ENCODE data around the gene COX7B2.

The COX7B2 gene

DNA sequence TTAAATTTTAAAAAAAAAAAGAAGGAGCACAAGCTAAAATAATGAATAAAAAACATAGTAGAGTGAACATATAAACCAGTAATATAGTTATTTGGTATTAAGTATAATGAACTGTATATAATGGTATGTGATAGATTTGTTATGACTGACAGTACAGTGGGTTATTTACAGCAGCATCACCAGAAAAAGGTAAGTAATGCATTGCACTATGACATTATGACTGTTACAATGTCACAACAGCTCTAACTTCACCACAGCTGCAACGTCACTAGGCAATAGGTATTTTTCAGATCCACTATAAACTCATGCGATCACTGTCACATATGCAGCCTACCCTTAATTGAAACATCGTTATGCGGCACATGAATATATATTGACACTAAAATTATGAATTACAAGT, 72.5 kb downstream of the COX7B2 start:
- no peak for TF ChIP-seq ZC3H10 (CRISPR knock-in tag; IDR thresholded peaks at IDR 0.05)
- no peak for TF ChIP-seq BACH2 (CRISPR knock-in tag; IDR thresholded peaks at IDR 0.05; ENCODE audit: borderline replicate concordance)
- no peak for TF ChIP-seq GLIS3 (CRISPR knock-in tag; IDR thresholded peaks at IDR 0.05)
- TF ChIP-seq RARB (CRISPR knock-in tag; IDR thresholded peaks at IDR 0.05): no peak
- no peak for TF ChIP-seq ZNF8 (CRISPR knock-in tag; IDR thresholded peaks at IDR 0.05)
- TF ChIP-seq ESRRG (CRISPR knock-in tag; IDR thresholded peaks at IDR 0.05): no peak
- TF ChIP-seq, protein P1, sequence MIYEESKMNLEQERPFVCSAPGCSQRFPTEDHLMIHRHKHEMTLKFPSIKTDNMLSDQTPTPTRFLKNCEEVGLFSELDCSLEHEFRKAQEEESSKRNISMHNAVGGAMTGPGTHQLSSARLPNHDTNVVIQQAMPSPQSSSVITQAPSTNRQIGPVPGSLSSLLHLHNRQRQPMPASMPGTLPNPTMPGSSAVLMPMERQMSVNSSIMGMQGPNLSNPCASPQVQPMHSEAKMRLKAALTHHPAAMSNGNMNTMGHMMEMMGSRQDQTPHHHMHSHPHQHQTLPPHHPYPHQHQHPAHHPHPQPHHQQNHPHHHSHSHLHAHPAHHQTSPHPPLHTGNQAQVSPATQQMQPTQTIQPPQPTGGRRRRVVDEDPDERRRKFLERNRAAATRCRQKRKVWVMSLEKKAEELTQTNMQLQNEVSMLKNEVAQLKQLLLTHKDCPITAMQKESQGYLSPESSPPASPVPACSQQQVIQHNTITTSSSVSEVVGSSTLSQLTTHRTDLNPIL (CRISPR knock-in tag; IDR thresholded peaks at IDR 0.05; ENCODE audit: low read depth): no peak
- TF ChIP-seq, protein P2, sequence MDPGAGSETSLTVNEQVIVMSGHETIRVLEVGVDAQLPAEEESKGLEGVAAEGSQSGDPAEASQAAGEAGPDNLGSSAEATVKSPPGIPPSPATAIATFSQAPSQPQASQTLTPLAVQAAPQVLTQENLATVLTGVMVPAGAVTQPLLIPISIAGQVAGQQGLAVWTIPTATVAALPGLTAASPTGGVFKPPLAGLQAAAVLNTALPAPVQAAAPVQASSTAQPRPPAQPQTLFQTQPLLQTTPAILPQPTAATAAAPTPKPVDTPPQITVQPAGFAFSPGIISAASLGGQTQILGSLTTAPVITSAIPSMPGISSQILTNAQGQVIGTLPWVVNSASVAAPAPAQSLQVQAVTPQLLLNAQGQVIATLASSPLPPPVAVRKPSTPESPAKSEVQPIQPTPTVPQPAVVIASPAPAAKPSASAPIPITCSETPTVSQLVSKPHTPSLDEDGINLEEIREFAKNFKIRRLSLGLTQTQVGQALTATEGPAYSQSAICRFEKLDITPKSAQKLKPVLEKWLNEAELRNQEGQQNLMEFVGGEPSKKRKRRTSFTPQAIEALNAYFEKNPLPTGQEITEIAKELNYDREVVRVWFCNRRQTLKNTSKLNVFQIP (CRISPR knock-in tag; IDR thresholded peaks at IDR 0.05; ENCODE audit: borderline replicate concordance, low read depth): no peak
- no peak for TF ChIP-seq ZNF565 (CRISPR knock-in tag; conservative IDR thresholded peaks at IDR 0.05; ENCODE audit: low read depth)
- ATAC-seq: no peak

DNA sequence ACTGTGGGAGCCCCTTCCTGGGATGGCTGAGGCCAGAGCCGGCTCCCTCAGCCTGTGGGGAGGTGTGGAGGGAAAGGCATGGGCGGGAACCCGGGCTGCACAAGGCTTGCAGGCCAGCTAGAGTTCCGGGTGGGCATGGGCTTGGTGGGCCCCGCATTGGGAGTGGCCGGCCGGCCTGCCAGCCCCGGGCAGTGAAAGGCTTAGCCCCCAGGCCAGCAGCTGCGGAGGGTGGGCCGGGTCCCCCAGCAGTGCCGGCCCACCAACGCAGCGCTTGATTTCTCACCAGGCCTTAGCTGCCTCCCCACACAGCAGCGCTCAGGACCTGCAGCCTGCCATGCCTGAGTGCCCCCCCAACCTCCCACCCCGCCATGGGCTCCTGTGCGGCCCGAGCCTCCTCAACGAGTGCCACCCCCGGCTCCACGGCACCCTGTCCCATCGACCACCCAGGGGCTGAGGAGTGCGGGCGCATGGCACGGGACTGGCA, 78.0 kb downstream of the COX7B2 start:
- ATAC-seq: no peak

DNA sequence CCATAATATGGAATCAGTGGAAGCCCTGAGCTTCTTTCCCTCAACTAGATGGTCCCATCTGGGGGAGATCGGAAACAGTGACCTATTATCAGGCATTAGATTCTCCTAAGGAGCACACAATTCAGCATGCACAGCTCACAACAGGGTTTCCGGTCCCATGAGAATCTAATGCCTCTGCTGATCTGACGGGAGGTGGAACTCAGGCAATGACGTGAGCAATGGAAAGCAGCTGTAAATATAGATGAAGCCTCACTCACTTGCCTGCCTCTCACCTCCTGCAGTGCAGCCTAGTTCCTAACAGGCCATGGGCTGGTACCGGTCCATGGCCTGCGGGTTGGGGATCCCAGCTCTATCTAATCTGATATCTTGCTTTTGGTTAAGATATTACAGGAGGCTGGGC, 88.9 kb downstream of the COX7B2 start:
- no peak for ATAC-seq
- TF ChIP-seq ZC3H10 (CRISPR knock-in tag; IDR thresholded peaks at IDR 0.05) (no peak), BACH2 (CRISPR knock-in tag; IDR thresholded peaks at IDR 0.05; ENCODE audit: borderline replicate concordance) (no peak), ZFP30 (CRISPR knock-in tag; IDR thresholded peaks at IDR 0.05) (no peak), ZFP3 (CRISPR knock-in tag; IDR thresholded peaks at IDR 0.05) (no peak), ARNTL (CRISPR knock-in tag; IDR thresholded peaks at IDR 0.05; ENCODE audit: borderline replicate concordance, low read depth) (no peak), TOX (CRISPR knock-in tag; IDR thresholded peaks at IDR 0.05; ENCODE audit: borderline replicate concordance) (no peak), RARB (CRISPR knock-in tag; IDR thresholded peaks at IDR 0.05) (no peak), OSR1 (CRISPR knock-in tag; IDR thresholded peaks at IDR 0.05) (no peak), CSDC2 (CRISPR knock-in tag; IDR thresholded peaks at IDR 0.05) (no peak)
- TF ChIP-seq, protein P3, sequence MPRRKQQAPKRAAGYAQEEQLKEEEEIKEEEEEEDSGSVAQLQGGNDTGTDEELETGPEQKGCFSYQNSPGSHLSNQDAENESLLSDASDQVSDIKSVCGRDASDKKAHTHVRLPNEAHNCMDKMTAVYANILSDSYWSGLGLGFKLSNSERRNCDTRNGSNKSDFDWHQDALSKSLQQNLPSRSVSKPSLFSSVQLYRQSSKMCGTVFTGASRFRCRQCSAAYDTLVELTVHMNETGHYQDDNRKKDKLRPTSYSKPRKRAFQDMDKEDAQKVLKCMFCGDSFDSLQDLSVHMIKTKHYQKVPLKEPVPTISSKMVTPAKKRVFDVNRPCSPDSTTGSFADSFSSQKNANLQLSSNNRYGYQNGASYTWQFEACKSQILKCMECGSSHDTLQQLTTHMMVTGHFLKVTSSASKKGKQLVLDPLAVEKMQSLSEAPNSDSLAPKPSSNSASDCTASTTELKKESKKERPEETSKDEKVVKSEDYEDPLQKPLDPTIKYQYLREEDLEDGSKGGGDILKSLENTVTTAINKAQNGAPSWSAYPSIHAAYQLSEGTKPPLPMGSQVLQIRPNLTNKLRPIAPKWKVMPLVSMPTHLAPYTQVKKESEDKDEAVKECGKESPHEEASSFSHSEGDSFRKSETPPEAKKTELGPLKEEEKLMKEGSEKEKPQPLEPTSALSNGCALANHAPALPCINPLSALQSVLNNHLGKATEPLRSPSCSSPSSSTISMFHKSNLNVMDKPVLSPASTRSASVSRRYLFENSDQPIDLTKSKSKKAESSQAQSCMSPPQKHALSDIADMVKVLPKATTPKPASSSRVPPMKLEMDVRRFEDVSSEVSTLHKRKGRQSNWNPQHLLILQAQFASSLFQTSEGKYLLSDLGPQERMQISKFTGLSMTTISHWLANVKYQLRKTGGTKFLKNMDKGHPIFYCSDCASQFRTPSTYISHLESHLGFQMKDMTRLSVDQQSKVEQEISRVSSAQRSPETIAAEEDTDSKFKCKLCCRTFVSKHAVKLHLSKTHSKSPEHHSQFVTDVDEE (CRISPR knock-in tag; IDR thresholded peaks at IDR 0.05): no peak
- TF ChIP-seq, protein P1 (CRISPR knock-in tag; IDR thresholded peaks at IDR 0.05; ENCODE audit: low read depth): no peak
- TF ChIP-seq, protein P4, sequence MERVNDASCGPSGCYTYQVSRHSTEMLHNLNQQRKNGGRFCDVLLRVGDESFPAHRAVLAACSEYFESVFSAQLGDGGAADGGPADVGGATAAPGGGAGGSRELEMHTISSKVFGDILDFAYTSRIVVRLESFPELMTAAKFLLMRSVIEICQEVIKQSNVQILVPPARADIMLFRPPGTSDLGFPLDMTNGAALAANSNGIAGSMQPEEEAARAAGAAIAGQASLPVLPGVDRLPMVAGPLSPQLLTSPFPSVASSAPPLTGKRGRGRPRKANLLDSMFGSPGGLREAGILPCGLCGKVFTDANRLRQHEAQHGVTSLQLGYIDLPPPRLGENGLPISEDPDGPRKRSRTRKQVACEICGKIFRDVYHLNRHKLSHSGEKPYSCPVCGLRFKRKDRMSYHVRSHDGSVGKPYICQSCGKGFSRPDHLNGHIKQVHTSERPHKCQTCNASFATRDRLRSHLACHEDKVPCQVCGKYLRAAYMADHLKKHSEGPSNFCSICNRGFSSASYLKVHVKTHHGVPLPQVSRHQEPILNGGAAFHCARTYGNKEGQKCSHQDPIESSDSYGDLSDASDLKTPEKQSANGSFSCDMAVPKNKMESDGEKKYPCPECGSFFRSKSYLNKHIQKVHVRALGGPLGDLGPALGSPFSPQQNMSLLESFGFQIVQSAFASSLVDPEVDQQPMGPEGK (CRISPR knock-in tag; IDR thresholded peaks at IDR 0.05; ENCODE audit: borderline replicate concordance): no peak
- TF ChIP-seq, protein P2 (CRISPR knock-in tag; IDR thresholded peaks at IDR 0.05; ENCODE audit: borderline replicate concordance, low read depth): no peak
- TF ChIP-seq, protein P5, sequence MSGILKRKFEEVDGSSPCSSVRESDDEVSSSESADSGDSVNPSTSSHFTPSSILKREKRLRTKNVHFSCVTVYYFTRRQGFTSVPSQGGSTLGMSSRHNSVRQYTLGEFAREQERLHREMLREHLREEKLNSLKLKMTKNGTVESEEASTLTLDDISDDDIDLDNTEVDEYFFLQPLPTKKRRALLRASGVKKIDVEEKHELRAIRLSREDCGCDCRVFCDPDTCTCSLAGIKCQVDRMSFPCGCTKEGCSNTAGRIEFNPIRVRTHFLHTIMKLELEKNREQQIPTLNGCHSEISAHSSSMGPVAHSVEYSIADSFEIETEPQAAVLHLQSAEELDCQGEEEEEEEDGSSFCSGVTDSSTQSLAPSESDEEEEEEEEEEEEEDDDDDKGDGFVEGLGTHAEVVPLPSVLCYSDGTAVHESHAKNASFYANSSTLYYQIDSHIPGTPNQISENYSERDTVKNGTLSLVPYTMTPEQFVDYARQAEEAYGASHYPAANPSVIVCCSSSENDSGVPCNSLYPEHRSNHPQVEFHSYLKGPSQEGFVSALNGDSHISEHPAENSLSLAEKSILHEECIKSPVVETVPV (CRISPR knock-in tag; IDR thresholded peaks at IDR 0.05): no peak

More for the DNA sequence above, 78.0 kb downstream of the COX7B2 start:
- TF ChIP-seq TOX (CRISPR knock-in tag; IDR thresholded peaks at IDR 0.05; ENCODE audit: borderline replicate concordance) (no peak), ZFP3 (CRISPR knock-in tag; IDR thresholded peaks at IDR 0.05) (no peak), ISL1 (CRISPR knock-in tag; IDR thresholded peaks at IDR 0.05) (no peak), GLIS3 (CRISPR knock-in tag; IDR thresholded peaks at IDR 0.05) (no peak), RARB (CRISPR knock-in tag; IDR thresholded peaks at IDR 0.05) (no peak), ZFP30 (CRISPR knock-in tag; IDR thresholded peaks at IDR 0.05) (no peak)
- TF ChIP-seq, protein P1 (CRISPR knock-in tag; IDR thresholded peaks at IDR 0.05; ENCODE audit: low read depth): no peak
- TF ChIP-seq, protein P2 (CRISPR knock-in tag; IDR thresholded peaks at IDR 0.05; ENCODE audit: borderline replicate concordance, low read depth): no peak

All from SK-N-SH treated with all-trans-retinoic acid at 6 μM for 48 hours (cell line).